ENCODE measurements around the gene WIPF3.

DNA sequence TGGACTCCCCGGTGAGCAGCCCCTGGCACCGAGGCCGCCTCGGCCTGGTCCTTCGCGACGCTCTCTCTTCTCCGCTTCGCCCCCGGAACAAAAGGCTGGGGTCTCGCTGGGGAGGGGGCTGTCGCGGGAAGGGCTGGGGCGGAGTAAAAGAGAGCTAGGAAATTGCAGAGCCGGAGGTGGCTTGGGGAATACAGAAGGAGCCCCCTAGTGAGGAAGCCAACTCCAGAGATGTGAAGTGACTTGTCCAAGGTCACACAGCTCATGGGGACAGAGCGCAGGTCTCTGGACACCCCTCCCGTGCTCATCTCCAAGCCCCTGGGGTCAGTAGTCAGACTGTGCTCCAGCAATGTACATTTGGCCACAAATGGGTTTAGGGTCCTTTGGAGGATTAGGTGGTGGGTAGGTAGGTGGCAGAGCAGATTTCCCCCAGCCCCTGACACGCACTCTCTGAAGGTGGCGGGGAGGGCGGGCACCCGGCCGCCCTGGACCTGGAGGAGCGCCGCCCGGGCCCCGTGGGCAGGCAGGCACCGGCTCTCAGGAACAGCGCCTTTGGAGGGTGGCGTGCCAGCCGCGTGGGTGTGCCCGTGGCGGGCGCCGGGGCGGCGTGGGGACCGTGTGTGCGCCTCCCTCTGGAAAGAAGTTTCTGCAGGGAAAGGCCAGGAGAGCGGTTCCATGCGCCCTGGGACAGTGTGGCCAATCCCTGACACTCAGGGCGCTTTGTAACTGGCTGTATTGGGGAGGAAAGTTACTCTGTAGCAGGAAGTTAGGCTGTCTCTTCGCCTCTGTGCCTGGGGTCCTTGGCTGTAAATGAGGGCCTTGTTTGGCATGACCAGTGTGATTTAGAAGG, 910 bp downstream of the WIPF3 start:
- TF ChIP-seq CBX5 (IDR thresholded peaks at IDR 0.05; ENCODE audit: low read depth) = no peak
- TF ChIP-seq CREB1 (IDR thresholded peaks at IDR 0.05; ENCODE audit: low read depth) = no peak
- TF ChIP-seq, protein P1, sequence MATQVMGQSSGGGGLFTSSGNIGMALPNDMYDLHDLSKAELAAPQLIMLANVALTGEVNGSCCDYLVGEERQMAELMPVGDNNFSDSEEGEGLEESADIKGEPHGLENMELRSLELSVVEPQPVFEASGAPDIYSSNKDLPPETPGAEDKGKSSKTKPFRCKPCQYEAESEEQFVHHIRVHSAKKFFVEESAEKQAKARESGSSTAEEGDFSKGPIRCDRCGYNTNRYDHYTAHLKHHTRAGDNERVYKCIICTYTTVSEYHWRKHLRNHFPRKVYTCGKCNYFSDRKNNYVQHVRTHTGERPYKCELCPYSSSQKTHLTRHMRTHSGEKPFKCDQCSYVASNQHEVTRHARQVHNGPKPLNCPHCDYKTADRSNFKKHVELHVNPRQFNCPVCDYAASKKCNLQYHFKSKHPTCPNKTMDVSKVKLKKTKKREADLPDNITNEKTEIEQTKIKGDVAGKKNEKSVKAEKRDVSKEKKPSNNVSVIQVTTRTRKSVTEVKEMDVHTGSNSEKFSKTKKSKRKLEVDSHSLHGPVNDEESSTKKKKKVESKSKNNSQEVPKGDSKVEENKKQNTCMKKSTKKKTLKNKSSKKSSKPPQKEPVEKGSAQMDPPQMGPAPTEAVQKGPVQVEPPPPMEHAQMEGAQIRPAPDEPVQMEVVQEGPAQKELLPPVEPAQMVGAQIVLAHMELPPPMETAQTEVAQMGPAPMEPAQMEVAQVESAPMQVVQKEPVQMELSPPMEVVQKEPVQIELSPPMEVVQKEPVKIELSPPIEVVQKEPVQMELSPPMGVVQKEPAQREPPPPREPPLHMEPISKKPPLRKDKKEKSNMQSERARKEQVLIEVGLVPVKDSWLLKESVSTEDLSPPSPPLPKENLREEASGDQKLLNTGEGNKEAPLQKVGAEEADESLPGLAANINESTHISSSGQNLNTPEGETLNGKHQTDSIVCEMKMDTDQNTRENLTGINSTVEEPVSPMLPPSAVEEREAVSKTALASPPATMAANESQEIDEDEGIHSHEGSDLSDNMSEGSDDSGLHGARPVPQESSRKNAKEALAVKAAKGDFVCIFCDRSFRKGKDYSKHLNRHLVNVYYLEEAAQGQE (IDR thresholded peaks at IDR 0.05; ENCODE audit: low read depth, low read length) = no peak
- TF ChIP-seq POLR2A (IDR thresholded peaks at IDR 0.05; ENCODE audit: low read depth, low read length) = no peak

Measured in GM12878 (cell line).